ENCODE data around the gene GALNT10.

- TF ChIP-seq JUND (IDR thresholded peaks at IDR 0.05) (no peak), EP300 (IDR thresholded peaks at IDR 0.05; ENCODE audit: borderline replicate concordance in 1 of 2, low read depth in 1 of 2, low read length in 1 of 2) (no peak), CTCF (IDR thresholded peaks at IDR 0.05) (no peak)
Observed at GRCh38 chr5:154193283-154193682, 2.8 kb downstream of the GALNT10 start.
